Activated naive CD4-positive, alpha-beta T cell treated with anti-CD3 and anti-CD28 coated beads, Interleukin-2, amount 50 U/mL, for 72 hours (primary cell): ENCODE results near the gene SNRNP48. TPM values are rescaled to one million over a fixed set of nuclear protein-coding genes. Genes with fewer than 3 reads are reported as not detected.

ENCODE experiments used
- ATAC-seq, 2 donors: fragments of 150-1000 bp; cut with Tn5 transposase; 2 replicates each; pipeline ENCODE4 v1.10.0; 2021; ENCODE audit warnings: mild to moderate bottlenecking in 2 of 2, moderate library complexity in 2 of 2
- DNase-seq, 2 donors: peaks; one replicate each; pipeline ENCODE4 v3.0.0; 2021 to 2022; ENCODE audit warnings: low spot score in 2 of 2
- H3K27ac Mint-ChIP-seq, 2 donors: one replicate each; pipeline ENCODE4 v1.8.0; 2022; ENCODE audit warnings: mild to moderate bottlenecking in 2 of 2, mixed read lengths in 2 of 2
- H3K36me3 Mint-ChIP-seq, 2 donors: one replicate each; pipeline ENCODE4 v1.8.0; 2022; ENCODE audit warnings: mixed read lengths in 2 of 2
- H3K9me3 Mint-ChIP-seq, 2 donors: one replicate each; pipeline ENCODE4 v1.8.0; 2022; ENCODE audit warnings: mixed read lengths in 2 of 2
- total RNA-seq, 2 donors: library from RNA; stranded (reverse); gene quantifications; one replicate each; pipeline ENCODE4 v1.2.3, GENCODE V29; 2022

The SNRNP48 gene, protein sequence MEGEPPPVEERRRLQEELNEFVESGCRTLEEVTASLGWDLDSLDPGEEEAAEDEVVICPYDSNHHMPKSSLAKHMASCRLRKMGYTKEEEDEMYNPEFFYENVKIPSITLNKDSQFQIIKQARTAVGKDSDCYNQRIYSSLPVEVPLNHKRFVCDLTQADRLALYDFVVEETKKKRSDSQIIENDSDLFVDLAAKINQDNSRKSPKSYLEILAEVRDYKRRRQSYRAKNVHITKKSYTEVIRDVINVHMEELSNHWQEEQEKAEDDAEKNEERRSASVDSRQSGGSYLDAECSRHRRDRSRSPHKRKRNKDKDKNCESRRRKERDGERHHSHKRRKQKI
- total RNA-seq, result 10 to 100 TPM; 20.3 to 31.1 TPM

DNA sequence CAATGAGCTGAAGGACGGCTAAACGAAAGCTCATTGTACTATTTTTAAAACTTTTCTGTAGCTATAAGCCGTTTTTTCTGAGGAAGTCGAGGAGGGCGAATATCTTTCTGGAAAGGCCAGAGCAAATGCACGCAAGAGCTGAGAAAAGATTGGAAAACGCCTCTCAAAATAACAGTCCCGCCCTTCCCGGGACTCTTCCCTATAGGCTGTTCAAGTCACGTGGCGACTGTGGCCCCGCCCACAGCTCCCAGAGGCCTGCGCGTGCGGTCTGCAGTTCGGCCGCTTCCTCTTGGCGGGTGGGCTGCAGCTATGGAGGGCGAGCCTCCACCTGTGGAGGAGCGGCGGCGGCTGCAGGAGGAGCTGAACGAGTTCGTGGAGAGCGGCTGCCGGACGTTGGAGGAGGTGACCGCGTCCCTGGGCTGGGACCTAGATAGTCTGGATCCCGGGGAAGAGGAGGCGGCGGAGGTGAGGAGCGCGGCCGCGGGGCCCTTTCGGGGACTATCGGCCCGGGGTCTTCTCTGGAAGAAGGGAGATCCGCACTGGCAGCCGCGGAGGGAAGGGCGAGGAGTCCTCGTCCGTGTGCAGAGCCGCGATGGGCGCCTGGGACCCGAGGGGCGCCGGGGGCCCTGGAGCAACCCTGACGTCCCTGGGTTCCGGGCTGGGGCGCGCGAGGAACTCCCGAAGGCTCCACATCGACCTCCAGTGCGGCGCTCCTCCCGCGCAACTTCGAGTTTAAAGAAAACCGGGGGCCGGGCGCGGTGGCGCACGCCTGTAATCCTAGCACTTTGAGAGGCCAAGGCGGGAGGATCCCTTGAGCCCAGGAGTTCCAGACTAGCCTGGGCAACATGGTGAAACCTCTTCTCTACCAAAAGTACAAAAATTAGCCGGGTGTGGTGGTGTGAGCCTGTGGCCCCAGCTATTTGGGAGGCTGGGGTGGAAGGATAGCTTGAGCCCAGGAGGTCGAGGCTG lies at the start of gene SNRNP48:
SNRNP48 (plus strand) TSS at position 250 of the 969 bp plus-strand sequence; CDS start at position 310, 60 bp downstream.
- ATAC-seq (peak; percentile 100), DNase-seq (peak; percentile 90 to 91)
- Mint-ChIP-seq H3K9me3 (no peaks in the 10 kb centered on the region), H3K27ac (peak within 1 kb of the TSS; percentile 91 to 99), H3K36me3 (peaks cover 13 to 15% of the 10 kb centered on the region in 2 donors)

DNA sequence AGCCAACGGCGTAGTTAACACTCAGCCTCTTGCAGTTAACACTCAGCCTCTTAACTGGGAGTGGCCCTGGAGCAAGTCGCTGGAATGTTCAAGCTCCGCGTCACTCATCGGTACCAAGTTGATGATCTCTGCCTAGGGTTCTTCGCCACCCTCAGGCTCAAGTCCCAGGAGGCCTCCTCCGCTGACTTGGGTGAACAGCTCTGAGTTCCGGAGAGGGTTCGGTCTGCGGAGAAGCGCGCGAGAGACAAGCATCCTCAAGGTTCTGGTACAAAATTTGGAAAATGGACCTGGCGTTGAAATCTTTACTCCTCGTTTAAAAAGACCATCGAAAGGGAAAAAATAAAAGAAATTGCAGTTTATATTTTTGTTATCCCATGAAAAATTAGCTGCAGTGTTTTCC lies 49.4 kb upstream of the SNRNP48 start:
- DNase-seq, result no peak
- no peaks in the 10 kb centered on the region for H3K9me3 Mint-ChIP-seq

DNA sequence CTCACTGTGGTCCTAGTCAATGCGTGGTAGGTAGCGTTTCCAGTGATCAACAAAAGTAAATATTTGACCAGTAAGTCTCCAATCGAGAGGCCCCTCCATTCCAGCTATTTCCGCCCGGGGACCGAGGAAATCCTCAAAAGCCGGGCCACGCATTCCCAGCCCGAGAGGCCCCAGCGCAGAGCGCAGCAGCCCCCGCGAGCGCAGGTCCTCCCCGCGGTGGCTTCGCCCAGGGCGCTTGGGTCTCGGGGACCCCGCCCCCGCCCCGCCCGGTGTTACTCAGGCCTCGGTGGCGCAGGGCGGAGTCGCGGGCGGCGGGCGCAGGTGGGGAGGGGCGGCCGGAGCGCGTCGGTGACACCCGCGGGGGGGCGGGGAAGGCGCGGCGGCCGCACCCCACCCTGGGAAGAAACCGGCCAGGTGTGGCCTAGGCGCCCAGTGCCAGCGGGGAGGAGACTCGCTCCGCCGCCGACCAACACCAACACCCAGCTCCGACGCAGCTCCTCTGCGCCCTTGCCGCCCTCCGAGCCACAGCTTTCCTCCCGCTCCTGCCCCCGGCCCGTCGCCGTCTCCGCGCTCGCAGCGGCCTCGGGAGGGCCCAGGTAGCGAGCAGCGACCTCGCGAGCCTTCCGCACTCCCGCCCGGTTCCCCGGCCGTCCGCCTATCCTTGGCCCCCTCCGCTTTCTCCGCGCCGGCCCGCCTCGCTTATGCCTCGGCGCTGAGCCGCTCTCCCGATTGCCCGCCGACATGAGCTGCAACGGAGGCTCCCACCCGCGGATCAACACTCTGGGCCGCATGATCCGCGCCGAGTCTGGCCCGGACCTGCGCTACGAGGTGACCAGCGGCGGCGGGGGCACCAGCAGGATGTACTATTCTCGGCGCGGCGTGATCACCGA lies 48.6 kb upstream of the SNRNP48 start, which contains the start of gene DSP:
DSP (plus strand) TSS at position 497 of the 890 bp plus-strand sequence; CDS start at position 742, 245 bp downstream.
- Mint-ChIP-seq H3K36me3 (peaks cover 0 to 5% of the 10 kb centered on the region in 2 donors), H3K27ac (no peak within 1 kb of the TSS), H3K9me3 (no peaks in the 10 kb centered on the region)
- ATAC-seq (peak; percentile 69 to 87), DNase-seq (peak in 1 of 2 donors; percentile 46)

More for the DNA sequence above, 49.4 kb upstream of the SNRNP48 start:
- no peak for ATAC-seq
- peaks cover 0 to 5% of the 10 kb centered on the region in 2 donors for H3K36me3 Mint-ChIP-seq
- no peak overlapping the region for H3K27ac Mint-ChIP-seq

DNA sequence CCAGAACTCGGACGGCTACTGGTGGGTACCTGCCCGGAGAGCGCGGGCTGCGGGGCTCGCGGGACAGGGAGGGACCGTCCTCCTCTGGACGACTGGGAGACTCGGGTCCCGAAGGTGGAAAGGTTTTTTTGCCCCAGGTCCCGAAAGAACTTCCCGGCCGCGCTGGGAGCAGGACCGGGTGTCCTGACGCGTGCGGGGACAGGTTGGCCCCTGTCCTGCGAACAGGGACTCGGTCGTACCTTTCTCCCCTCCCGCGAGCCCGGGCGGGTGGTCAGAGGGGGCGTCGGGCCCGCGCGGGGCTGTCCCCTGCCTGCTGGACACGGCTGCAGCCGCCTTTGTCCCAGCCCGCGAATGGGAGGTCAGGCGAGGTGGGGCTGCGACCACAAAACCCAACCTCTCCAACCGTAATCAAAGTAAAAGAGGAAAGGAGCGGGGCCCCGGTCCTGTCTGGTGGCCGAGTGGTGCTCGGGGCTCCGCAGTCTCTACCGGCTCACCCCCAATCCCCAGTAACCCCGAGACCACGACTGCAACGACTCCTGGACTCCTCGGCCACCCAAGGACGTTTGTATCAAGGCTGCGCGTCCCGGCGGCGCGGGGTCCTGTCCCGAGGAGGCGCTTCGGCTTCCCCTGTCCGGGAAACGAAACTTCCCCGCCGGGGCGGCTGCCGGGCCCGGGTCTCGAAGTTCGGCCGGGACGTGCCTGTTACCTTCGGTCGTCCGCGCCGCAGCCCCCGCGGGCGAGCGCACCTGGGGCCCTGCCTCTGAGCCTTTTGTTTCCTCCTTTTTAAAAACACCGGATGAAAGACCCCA lies 47.7 kb upstream of the SNRNP48 start:
- peaks cover 0 to 5% of the 10 kb centered on the region in 2 donors for H3K36me3 Mint-ChIP-seq
- ATAC-seq, result peak in 1 of 2 donors; percentile 11
- DNase-seq, result peak in 1 of 2 donors; percentile 11
- H3K9me3 Mint-ChIP-seq, result no peaks in the 10 kb centered on the region
- no peak overlapping the region for H3K27ac Mint-ChIP-seq

DNA sequence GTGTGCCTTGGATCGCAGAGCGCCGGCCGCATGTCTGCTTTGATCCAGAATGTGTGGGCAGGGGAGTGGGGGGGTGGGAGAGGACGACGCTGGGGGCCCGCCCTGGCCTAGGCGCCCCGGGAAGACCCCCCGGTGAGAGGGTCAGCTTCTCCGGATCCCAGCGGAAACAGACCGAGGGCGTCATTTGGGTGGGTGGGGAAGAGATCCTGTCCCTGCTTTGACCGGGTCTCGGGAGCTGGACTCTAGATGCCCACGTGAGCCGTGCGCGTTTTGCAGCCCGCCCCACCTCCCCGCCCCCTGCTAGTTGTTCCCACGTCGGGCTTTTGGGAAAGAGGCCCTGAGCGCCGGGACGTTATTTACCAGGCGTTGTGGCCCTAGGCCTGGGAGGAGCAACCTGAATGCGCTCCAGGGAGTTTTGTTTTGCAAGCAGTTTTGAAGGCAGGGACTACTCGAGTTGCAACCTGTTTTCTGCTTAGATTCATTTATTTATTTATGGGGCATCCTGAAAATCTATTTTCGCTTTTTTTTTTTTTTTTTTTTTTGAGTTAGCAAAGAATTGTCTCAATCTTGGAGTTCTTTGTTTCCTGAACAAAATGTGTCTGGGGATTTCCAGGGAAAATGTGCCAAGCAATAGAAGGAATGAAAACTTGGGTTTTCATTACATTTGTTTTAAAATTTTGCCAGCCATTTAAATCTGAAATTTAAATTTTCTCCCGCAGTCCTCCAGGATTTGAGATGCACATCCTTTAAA lies 46.9 kb upstream of the SNRNP48 start:
- H3K36me3 Mint-ChIP-seq, result peaks cover 0 to 5% of the 10 kb centered on the region in 2 donors
- no peak for ATAC-seq
- DNase-seq, result no peak
- no peak overlapping the region for H3K27ac Mint-ChIP-seq
- H3K9me3 Mint-ChIP-seq, result no peaks in the 10 kb centered on the region

DNA sequence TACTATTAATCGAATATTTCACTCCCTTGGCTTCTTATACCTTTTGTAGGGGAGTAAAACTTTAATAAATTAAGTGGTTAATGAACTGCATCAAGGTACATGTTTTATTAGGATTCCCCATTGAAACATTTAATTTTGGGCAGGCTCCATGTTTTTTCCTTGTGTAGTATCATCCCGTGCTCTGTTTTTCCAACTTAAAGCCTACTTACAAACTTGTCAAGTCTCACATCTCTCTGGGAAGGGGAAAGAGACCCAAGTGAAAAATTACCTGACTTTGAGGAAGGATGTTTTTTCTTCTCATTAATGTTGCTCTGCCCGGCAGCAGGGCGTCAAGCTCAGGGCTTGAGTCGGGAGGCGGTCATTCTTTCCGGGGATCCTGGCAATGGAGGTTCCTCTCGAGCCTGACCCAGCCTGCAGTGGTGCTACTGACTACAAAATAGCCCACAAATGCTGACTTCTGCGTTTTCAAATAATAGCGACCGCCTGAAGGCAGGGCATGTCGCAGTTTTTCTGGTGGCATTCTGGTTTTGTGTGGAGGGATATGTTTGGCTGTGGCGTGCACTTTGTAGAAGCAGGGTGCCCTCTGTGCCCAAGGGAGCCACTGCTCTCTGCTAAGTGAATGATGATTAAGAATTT lies 46.1 kb upstream of the SNRNP48 start:
- Mint-ChIP-seq H3K27ac (no peak overlapping the region), H3K9me3 (no peaks in the 10 kb centered on the region), H3K36me3 (peaks cover 0 to 5% of the 10 kb centered on the region in 2 donors)
- DNase-seq, result no peak
- no peak for ATAC-seq

DNA sequence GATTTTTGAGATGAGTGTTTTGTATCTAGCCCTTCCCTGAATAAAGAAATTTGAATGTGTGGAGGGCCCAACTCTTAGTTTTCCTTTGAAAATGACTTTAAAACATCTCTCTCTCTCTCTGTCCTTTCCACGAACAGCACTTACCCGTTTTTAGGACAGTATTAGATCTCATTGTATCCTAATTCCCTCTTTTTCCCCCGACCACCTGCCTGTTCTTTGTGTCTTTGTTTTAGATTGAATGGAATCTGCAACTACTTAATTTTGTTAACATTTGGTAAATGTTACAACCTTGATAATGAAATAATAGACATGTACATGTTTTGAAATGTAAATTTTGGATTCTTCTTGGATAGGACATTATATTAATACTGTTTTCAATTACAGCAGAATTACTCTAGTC lies 45.4 kb upstream of the SNRNP48 start:
- ATAC-seq (no peak), DNase-seq (no peak)
- H3K27ac Mint-ChIP-seq, result no peak overlapping the region
- no peaks in the 10 kb centered on the region for H3K9me3 Mint-ChIP-seq
- peaks cover 0 to 5% of the 10 kb centered on the region in 2 donors for H3K36me3 Mint-ChIP-seq

DNA sequence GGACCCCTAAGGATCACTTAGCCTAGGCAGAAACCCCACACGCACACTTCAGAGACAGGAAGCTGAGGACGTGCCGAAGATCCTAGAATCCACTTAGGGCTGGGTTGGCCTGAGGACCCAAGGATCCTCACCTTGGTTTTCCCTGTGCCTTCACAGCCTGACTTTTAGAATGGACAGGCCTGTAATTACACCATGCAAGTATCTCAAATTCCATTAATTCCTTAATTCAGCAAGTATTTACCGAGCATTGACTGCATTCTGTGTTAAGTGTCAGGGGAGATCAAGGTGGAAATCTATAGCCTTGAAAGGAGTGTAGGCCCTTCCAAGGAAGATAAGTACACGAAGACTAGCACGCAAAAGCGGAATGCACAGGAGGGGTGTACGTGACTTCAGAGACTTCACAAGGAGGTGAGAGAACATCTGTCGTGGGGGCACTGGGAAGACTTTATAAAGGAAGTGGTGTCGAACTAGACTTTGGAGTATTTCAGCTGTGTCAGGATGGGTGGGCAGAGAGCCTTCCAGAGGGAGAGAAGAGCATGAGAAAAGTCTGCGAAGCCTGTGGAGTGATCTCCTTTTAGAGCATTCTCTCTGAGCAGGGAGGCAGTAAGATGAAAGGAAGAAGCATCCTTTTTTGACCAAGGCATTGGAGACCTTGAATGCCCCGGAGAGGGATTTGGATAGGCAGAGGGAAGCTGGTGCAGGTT lies 44.5 kb upstream of the SNRNP48 start:
- no peak for ATAC-seq
- H3K9me3 Mint-ChIP-seq, result no peaks in the 10 kb centered on the region
- DNase-seq, result no peak
- no peak overlapping the region for H3K27ac Mint-ChIP-seq
- H3K36me3 Mint-ChIP-seq, result peaks cover 0 to 5% of the 10 kb centered on the region in 2 donors

DNA sequence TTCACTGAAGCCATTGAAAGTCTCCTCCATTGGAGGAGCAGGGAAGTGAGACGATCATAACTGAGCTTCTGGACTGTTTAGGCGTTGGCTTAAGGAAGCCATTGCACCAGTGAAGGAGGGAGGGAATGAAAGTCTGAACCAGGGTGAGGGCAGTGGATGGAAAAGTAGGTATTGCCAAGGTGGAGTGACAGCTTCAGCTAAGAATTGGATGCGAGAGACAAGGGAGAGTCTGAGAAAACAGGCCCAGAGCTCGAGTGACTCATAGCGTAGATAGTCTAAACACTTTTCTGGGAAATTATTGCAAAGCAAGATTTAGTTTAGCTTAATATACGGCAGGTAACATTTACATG lies 44.0 kb upstream of the SNRNP48 start:
- ATAC-seq (no peak), DNase-seq (no peak)
- peaks cover 0 to 5% of the 10 kb centered on the region in 2 donors for H3K36me3 Mint-ChIP-seq
- no peak overlapping the region for H3K27ac Mint-ChIP-seq
- H3K9me3 Mint-ChIP-seq, result no peaks in the 10 kb centered on the region

DNA sequence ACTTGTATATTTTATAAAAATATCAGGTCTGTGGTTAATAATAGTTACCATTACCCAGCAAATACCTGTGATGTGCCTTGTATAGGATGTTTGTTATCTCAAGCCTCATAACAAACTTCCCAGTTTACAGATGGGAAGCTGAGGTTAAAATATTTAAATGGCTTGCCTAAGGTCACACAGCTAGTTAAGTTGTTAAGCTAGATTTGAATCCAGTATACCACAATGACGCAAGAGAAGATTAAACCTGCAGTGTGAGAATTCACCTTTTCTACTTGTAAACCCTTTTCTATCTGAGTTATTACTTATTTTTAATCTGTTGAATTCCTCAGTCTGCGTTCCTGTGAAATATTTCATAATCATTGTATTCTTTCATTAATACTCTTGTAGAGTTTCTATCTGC lies 43.6 kb upstream of the SNRNP48 start:
- DNase-seq, result no peak
- H3K27ac Mint-ChIP-seq, result no peak overlapping the region
- ATAC-seq, result no peak

DNA sequence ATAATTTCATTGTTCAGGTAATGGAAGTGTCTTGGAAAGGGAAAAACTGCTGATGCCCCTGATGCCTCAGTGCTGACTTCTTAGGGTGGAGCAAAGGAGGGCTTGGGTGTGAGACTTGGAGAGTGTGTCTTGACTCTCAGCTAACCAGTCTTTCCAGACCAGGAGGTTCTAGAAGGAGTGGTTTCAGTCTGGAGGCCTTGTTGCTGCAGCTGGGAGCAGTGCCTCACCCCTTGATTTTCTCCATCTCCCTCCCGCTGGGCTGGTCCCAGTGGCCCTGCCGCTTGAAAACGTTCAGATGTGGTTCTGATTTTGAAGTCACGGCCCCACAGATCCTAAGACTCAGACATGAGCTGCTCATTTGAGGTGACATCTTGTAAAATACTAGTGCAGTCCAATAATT lies 43.1 kb upstream of the SNRNP48 start:
- no peak for ATAC-seq
- Mint-ChIP-seq H3K27ac (no peak overlapping the region), H3K9me3 (no peaks in the 10 kb centered on the region), H3K36me3 (peaks cover 0 to 5% of the 10 kb centered on the region in 2 donors)
- DNase-seq, result no peak

More for the DNA sequence above, 43.6 kb upstream of the SNRNP48 start:
- Mint-ChIP-seq H3K9me3 (no peaks in the 10 kb centered on the region), H3K36me3 (peaks cover 0 to 5% of the 10 kb centered on the region in 2 donors)

DNA sequence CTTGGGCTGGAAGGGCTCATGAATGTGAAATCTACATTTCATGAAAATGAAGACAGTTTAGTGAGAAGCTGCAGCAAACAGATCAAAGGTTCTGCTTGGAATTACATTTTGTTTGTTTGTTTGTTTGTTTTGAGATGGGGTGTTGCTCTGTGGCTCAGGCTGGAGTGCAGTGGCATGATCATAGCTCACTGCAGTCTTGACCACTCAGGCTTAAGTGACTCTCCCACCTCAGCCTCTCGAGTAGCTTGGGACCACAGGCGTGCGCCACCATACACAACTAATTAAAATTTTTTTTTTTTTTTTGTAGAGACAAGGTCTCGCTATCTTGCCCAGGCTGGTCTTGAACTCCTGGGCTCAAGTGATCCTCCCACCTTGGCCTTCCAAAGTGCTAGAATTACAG lies 42.7 kb upstream of the SNRNP48 start:
- Mint-ChIP-seq H3K36me3 (peaks cover 0 to 5% of the 10 kb centered on the region in 2 donors), H3K27ac (no peak overlapping the region), H3K9me3 (no peaks in the 10 kb centered on the region)
- DNase-seq (no peak), ATAC-seq (no peak)

DNA sequence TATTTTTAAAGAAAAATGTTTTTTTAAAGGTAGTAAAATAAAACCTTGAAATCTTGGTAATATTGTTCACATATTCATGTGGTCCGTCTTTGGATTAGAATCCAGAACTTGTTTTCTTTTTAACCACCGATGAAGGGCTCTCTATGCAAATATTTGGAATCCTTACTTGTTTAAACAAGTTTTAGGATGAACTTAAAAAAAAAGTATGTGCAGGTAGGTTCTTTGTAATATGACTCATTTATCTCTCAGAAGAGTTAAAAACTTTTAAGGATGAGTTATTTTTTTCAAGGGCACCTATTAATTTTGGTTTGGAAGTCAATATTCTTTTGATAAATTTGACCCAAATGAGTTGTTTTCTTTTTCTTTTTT lies 39.6 kb upstream of the SNRNP48 start:
- Mint-ChIP-seq H3K36me3 (no peaks in the 10 kb centered on the region), H3K27ac (no peak overlapping the region), H3K9me3 (no peaks in the 10 kb centered on the region)
- DNase-seq (no peak), ATAC-seq (no peak)
